Mucosa of descending colon (tissue), 3 donors: ENCODE measurements around the gene F11. TPM values are rescaled to one million over a fixed set of nuclear protein-coding genes. Genes with fewer than 3 reads are reported as not detected.
A peak's percentile ranks its signal among the peaks of the same experiment; 100 is the strongest.

Source experiments
- ATAC-seq: fragments of 200-7000 bp; cut with Tn5 transposase; one replicate; pipeline ENCODE4 v1.9.1; 2020; ENCODE audit warnings: mild to moderate bottlenecking, moderate library complexity
- DNase-seq, 3 donors: peaks; one replicate each; pipeline ENCODE4 v3.0.0-alpha.2; 2020
- H3K36me3 ChIP-seq: fragments of 200-600 bp; one replicate; pipeline ENCODE4 v1.8.0; 2021; ENCODE audit warnings: low read depth, mild to moderate bottlenecking
- H3K4me1 ChIP-seq: fragments of 200-600 bp; one replicate; pipeline ENCODE4 v1.8.0; 2021; ENCODE audit warnings: low read depth, mild to moderate bottlenecking
- H3K4me3 ChIP-seq: fragments of 200-600 bp; one replicate; pipeline ENCODE4 v1.8.0; 2021; ENCODE audit warnings: mild to moderate bottlenecking
- H3K9me3 ChIP-seq: fragments of 200-600 bp; one replicate; pipeline ENCODE4 v1.8.0; 2021; ENCODE audit warnings: mild to moderate bottlenecking
- CTCF ChIP-seq: fragments of 200-600 bp; IDR thresholded peaks from one replicate; pipeline ENCODE4 v1.8.0; 2022; ENCODE audit warnings: antibody characterized with exemption, mild to moderate bottlenecking
- intact Hi-C, 2 donors: fragments of 100-400 bp; cut with DNase I in 1 of 2; cut with micrococcal nuclease in 1 of 2; formaldehyde crosslinking; loops; one replicate each; pipeline versions ENCODE4 v1.11.0 to v1.11.1; 2022; cut with DNase I, micrococcal nuclease
- long read RNA-seq, 2 donors: library from polyadenylated mRNA; unstranded; transcript quantifications; one replicate each; pipeline ENCODE4 v2.0.0, GENCODE V29; 2019 to 2021
- total RNA-seq, 3 donors: library from RNA; stranded (reverse); fragmentation: NEBNext Ultra II Directional in 2 of 3; extraction: Animal tissue kit (Norgen Biotek cat#: 25700) in 2 of 3; gene quantifications; one replicate each; pipeline versions ENCODE4 v1.2.1 to v1.2.4, GENCODE V29; 2021 to 2023
- donor health status: DM: no; HTN: no; CAD: no; lungs with moderate emphysema.
- donor health status: DM: no; HTN: no; CAD: no.
- donor health status: DM: no; HTN: yes; CAD: no.

The F11 gene
- total RNA-seq: under 1 TPM in 1 of 3 donors, not detected in 2; 0.65 TPM
- long read RNA-seq, donor 1: 0 reads
- long read RNA-seq, donor 2: 0 reads

- DNase-seq (no peak), ATAC-seq (peak; percentile 46)
- intact Hi-C loops: no loop called here
- Histone ChIP-seq H3K4me3 (no peak within 1 kb of the TSS), H3K36me3 (no peaks in the 10 kb centered on the region), H3K9me3 (no peaks in the 10 kb centered on the region), H3K4me1 (peaks cover 3% of the 10 kb centered on the region)
- no peak for TF ChIP-seq CTCF
These were observed at the start of gene F11 for GRCh38 chr4:186265683-186266652. Gene F11 (plus strand): TSS chr4:186266189. CDS start chr4:186267137, 948 bp downstream.

- Histone ChIP-seq H3K4me3 (no peak overlapping the region), H3K4me1 (no peaks in the 10 kb centered on the region), H3K9me3 (no peaks in the 10 kb centered on the region), H3K36me3 (no peaks in the 10 kb centered on the region)
- DNase-seq (no peak), ATAC-seq (no peak)
- intact Hi-C loops: no loop called here
- TF ChIP-seq CTCF: no peak
These were observed 49.4 kb upstream of the F11 start for GRCh38 chr4:186216465-186217024.

- no peak for TF ChIP-seq CTCF
- no peaks in the 10 kb centered on the region for H3K4me1 ChIP-seq
- no peak for ATAC-seq
- intact Hi-C loops: no loop called here
- H3K4me3 ChIP-seq: no peak overlapping the region
- DNase-seq: no peak
- no peaks in the 10 kb centered on the region for H3K36me3 ChIP-seq
- H3K9me3 ChIP-seq: no peaks in the 10 kb centered on the region
These were observed 48.2 kb upstream of the F11 start for GRCh38 chr4:186217733-186218293.

GRCh38 chr4:186221624-186222023 is 44.4 kb upstream of the F11 start:
- Histone ChIP-seq H3K9me3 (peaks cover 6% of the 10 kb centered on the region), H3K4me1 (no peaks in the 10 kb centered on the region), H3K36me3 (no peaks in the 10 kb centered on the region), H3K4me3 (no peak overlapping the region)
- DNase-seq (no peak), ATAC-seq (no peak)
- intact Hi-C loops: no loop called here
- TF ChIP-seq CTCF: no peak

GRCh38 chr4:186225848-186226247 is 40.1 kb upstream of the F11 start:
- Histone ChIP-seq H3K9me3 (peaks cover 6% of the 10 kb centered on the region), H3K4me1 (no peaks in the 10 kb centered on the region), H3K36me3 (no peaks in the 10 kb centered on the region), H3K4me3 (no peak overlapping the region)
- DNase-seq: no peak
- no peak for ATAC-seq
- TF ChIP-seq CTCF: no peak
- intact Hi-C loops: no loop called here
